Measurements from ENCODE around the gene MBOAT1. TPM values are rescaled to one million over a fixed set of nuclear protein-coding genes. Genes with fewer than 3 reads are reported as not detected.
A peak's percentile ranks its signal among the peaks of the same experiment; 100 is the strongest.

Gene MBOAT1
- total RNA-seq, 1 donor from 2014 or later: 83.3 TPM

DNA sequence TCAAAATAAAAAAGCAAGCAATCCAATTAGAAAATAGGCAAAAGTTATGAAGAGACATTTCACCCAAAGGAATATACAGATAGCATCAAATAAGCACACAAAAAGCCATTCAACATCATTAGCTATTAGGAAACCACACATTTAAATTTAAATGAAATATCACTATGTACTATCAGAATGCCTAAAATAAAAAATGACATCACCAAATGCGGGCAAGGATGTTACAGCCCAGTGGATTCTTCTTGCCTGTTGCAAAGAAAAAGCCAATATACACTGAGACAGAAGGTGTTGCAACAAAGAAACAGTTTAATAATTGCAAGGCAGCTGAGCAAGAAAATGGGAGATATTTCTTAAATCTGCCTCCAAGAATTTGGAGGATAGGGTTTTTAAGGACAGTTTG is 31.0 kb upstream of the MBOAT1 start:
- Mint-ChIP-seq H3K4me1 (ENCODE audit: unreplicated experiment) (peaks cover 11% of the 10 kb centered on the region), H3K27me3 (no peaks in the 10 kb centered on the region), H3K36me3 (no peaks in the 10 kb centered on the region), H3K9me3 (no peaks in the 10 kb centered on the region), H3K4me3 (no peak overlapping the region), H3K27ac (no peak overlapping the region)
- DNase-seq (ENCODE audit: extremely low spot score, unreplicated experiment): no peak
- TF ChIP-seq, protein P1, sequence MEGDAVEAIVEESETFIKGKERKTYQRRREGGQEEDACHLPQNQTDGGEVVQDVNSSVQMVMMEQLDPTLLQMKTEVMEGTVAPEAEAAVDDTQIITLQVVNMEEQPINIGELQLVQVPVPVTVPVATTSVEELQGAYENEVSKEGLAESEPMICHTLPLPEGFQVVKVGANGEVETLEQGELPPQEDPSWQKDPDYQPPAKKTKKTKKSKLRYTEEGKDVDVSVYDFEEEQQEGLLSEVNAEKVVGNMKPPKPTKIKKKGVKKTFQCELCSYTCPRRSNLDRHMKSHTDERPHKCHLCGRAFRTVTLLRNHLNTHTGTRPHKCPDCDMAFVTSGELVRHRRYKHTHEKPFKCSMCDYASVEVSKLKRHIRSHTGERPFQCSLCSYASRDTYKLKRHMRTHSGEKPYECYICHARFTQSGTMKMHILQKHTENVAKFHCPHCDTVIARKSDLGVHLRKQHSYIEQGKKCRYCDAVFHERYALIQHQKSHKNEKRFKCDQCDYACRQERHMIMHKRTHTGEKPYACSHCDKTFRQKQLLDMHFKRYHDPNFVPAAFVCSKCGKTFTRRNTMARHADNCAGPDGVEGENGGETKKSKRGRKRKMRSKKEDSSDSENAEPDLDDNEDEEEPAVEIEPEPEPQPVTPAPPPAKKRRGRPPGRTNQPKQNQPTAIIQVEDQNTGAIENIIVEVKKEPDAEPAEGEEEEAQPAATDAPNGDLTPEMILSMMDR (conservative IDR thresholded peaks at IDR 0.05): no peak

DNA sequence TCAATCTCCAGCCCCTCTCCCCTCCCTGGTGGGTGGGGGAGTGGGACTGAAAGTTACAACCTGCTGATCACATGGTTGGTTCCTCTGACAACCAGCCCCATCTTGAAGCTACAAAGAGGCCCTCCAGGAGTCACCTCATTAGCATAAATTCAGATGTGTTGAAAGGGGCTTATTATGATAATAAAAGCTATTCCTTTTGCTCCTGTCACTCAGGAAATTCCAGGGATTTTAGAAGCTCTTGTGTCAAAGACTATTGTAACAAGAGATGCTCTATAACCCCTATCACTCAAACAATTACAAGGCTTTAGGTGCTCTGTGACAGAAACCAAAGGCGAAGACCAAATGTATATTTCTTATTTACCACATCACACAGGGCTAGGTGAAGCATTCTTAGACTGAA is 30.1 kb upstream of the MBOAT1 start:
- no peaks in the 10 kb centered on the region for H3K27me3 Mint-ChIP-seq
- no peaks in the 10 kb centered on the region for H3K9me3 Mint-ChIP-seq
- H3K27ac Mint-ChIP-seq: no peak overlapping the region
- TF ChIP-seq, protein P1 (conservative IDR thresholded peaks at IDR 0.05): no peak
- no peaks in the 10 kb centered on the region for H3K36me3 Mint-ChIP-seq
- no peak overlapping the region for H3K4me3 Mint-ChIP-seq
- no peak for DNase-seq (ENCODE audit: extremely low spot score, unreplicated experiment)
- peaks cover 18% of the 10 kb centered on the region for H3K4me1 Mint-ChIP-seq (ENCODE audit: unreplicated experiment)

DNA sequence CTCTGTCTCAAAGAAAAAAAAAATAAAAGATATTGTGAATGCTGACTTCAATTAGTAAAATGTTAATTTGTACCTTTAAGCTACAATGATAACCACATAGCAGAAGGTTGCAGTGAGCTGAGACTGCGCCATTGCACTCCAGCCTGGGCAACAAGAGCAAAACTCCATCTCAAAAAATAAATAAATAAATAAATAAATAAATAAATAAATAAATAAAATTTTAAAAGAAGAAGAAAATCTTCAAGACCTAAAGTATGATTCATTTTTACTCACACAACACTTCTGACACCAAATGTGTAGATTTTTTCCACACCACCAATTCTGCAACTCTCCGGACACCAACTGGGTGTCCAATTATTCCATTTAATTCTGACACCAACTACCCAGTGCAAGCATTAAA is 28.8 kb upstream of the MBOAT1 start:
- Mint-ChIP-seq H3K27ac (no peak overlapping the region), H3K27me3 (no peaks in the 10 kb centered on the region)

DNA sequence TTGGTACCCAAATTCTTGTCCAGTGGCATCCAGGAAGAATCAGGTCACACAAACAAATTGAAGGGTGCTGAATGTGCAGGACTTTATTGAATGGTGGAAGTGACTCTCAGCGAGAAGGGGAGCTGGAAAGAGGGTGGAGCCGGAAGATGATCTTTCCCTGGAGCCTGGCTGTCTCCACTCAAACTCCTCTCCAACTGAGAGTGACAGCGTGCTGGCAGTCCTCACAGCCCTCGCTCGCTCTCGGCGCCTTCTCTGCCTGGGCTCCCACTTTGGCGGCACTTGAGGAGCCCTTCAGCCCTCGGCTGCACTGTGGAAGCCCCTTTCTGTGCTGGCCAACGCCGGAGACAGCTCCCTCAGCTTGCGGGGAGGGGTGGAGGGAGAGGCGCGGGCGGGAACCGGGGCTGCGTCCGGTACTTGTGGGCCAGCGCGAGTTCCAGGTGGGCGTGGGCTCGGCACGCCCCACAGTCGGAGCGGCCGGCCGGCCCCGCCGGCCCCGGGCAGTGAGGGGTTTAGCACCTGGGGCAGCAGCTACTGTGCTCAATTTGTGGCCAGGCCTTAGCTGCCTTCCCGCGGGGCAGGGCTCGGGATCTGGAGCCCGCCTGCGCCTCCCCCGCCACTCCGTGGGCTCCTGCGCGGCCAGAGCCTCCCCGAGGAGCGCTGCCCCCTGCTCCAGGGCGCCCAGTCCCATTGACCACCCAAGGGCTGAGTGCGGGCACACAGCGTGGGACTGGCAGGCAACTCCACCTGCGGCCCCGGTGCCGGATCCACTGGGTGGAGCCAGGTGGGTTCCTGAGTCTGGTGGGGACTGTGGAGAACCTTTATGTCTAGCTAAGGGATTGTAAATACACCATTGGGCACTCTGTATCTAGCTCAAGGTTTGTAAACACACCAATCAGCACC is 26.7 kb upstream of the MBOAT1 start:
- Mint-ChIP-seq H3K9me3 (no peaks in the 10 kb centered on the region), H3K4me3 (peak overlapping the region; percentile 49), H3K27me3 (no peaks in the 10 kb centered on the region), H3K36me3 (no peaks in the 10 kb centered on the region), H3K27ac (peak overlapping the region; percentile 96), H3K4me1 (ENCODE audit: unreplicated experiment) (peaks cover 10% of the 10 kb centered on the region)
- TF ChIP-seq, protein P1 (conservative IDR thresholded peaks at IDR 0.05): no peak
- DNase-seq (ENCODE audit: extremely low spot score, unreplicated experiment): no peak

More for the DNA sequence above, 28.8 kb upstream of the MBOAT1 start:
- H3K9me3 Mint-ChIP-seq: no peaks in the 10 kb centered on the region
- H3K4me1 Mint-ChIP-seq (ENCODE audit: unreplicated experiment): peaks cover 16% of the 10 kb centered on the region
- no peak overlapping the region for H3K4me3 Mint-ChIP-seq
- no peak for DNase-seq (ENCODE audit: extremely low spot score, unreplicated experiment)
- H3K36me3 Mint-ChIP-seq: no peaks in the 10 kb centered on the region
- TF ChIP-seq, protein P1 (conservative IDR thresholded peaks at IDR 0.05): no peak

DNA sequence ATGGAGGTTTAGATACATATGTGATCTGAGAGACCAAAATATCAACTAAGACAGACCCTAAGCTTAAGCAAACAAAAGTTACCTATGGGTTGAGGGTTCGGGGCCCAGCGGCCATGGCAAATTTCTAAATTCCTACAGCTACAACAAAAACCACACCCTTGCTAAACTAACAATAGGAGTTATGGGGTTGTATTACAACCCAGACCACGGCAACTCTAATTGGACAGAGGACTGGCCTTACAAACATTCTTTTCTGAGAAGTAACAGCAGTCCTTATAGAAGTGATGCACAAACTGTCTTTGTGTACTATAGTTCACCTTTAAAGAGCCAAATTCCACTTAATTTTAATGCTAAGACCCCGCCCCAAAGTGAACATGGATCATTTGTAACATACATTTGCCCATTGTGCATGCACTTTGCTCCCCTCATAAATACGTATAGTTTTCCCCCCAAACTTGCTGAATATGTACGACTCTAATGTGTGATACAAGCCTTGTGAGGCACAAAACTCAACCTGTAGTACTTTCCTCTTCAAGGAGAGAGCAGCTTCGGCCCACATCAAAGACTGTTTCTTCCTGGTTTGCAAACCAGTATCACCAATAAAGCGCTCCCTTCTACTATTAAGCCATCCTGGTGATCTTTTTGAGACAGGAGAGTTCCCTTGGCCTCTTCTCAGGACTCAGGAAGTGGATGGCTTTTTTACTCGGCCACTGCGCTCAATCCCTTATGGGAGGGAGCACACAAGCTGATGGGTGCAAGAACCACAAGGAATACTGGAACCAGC is 25.6 kb upstream of the MBOAT1 start:
- TF ChIP-seq, protein P1 (conservative IDR thresholded peaks at IDR 0.05): no peak
- H3K27ac Mint-ChIP-seq: peak overlapping the region; percentile 96
- no peaks in the 10 kb centered on the region for H3K36me3 Mint-ChIP-seq
- no peaks in the 10 kb centered on the region for H3K27me3 Mint-ChIP-seq
- no peak for DNase-seq (ENCODE audit: extremely low spot score, unreplicated experiment)
- H3K4me3 Mint-ChIP-seq: peak overlapping the region; percentile 59
- peaks cover 10% of the 10 kb centered on the region for H3K4me1 Mint-ChIP-seq (ENCODE audit: unreplicated experiment)
- no peaks in the 10 kb centered on the region for H3K9me3 Mint-ChIP-seq
